BLaER1 treated with 17β-estradiol and CSF1 and Interleukin-3, amounts not matched to agents 10 nM and 100 nM (cell line): ENCODE measurements around the gene PLXNB2.

ENCODE experiments used
- H3K27ac ChIP-seq, 11 experiments: shearing (Covaris generic); formaldehyde crosslinking; 2 replicates each; pipeline ENCODE4 v1.8.1; 2022
- H3K27me3 ChIP-seq, 11 experiments: shearing (Covaris generic); formaldehyde crosslinking; 2 replicates each; pipeline ENCODE4 v1.8.1; 2022
- H3K36me3 ChIP-seq, 11 experiments: shearing (Covaris generic); formaldehyde crosslinking; 2 replicates each; pipeline ENCODE4 v1.8.1; 2022
- H3K4me1 ChIP-seq, 10 experiments: shearing (Covaris generic); formaldehyde crosslinking; 2 replicates each; pipeline ENCODE4 v1.8.1; 2022
- H3K4me2 ChIP-seq, 11 experiments: shearing (Covaris generic); formaldehyde crosslinking; 2 replicates each; pipeline ENCODE4 v1.8.1; 2022
- H3K4me3 ChIP-seq, 10 experiments: shearing (Covaris generic); formaldehyde crosslinking; 2 replicates each; pipeline ENCODE4 v1.8.1; 2022
- H3K9ac ChIP-seq, 11 experiments: shearing (Covaris generic); formaldehyde crosslinking; 2 replicates each; pipeline ENCODE4 v1.8.1; 2022
- H3K9me3 ChIP-seq, 11 experiments: shearing (Covaris generic); formaldehyde crosslinking; replicated peaks in 1 of 11; 2 replicates each; pipeline ENCODE4 v1.8.1; 2022
- H4K20me1 ChIP-seq, 11 experiments: shearing (Covaris generic); formaldehyde crosslinking; 2 replicates each; pipeline ENCODE4 v1.8.1; 2022
- Cebpa-rat ChIP-seq, 11 experiments: shearing (Covaris generic); IDR thresholded peaks; 2 replicates each; pipeline ENCODE4 v1.8.1; 2022

Gene PLXNB2

GRCh38 chr22:50300620-50301257 is 6.7 kb downstream of the PLXNB2 start:
- Histone ChIP-seq H3K27me3 (no peaks in the 10 kb centered on the region), H3K36me3 (peaks cover 0 to 17% (median 0%) of the 10 kb centered on the region in 11 experiments; a peak in 2 of 22 replicates), H3K4me3 (peak overlapping the region in 9 of 10 experiments; percentile 46 to 100 (median 58); a peak in 15 of 20 replicates), H3K4me2 (peak overlapping the region; percentile 96 to 100 (median 99)), H3K9ac (peak overlapping the region; percentile 62 to 98 (median 78); a peak in 19 of 22 replicates), H3K27ac (peak overlapping the region in 8 of 11 experiments; percentile 24 to 98 (median 95); a peak in 8 of 22 replicates), H3K4me1 (peaks cover 92 to 99% (median 97%) of the 10 kb centered on the region in 10 experiments), H3K9me3 (no peaks in the 10 kb centered on the region), H4K20me1 (peaks cover 86 to 99% (median 96%) of the 10 kb centered on the region in 11 experiments)
- TF ChIP-seq Cebpa-rat (IDR thresholded peaks at IDR 0.05), result no peak

GRCh38 chr22:50299785-50300619 is 7.4 kb downstream of the PLXNB2 start:
- Histone ChIP-seq H3K4me2 (peak overlapping the region; percentile 96 to 100 (median 99)), H3K27ac (peak overlapping the region in 10 of 11 experiments; percentile 42 to 98 (median 48); a peak in 18 of 22 replicates), H3K4me3 (peak overlapping the region; percentile 46 to 100 (median 56)), H4K20me1 (peaks cover 93 to 99% (median 97%) of the 10 kb centered on the region in 11 experiments), H3K36me3 (peaks cover 0 to 24% (median 0%) of the 10 kb centered on the region in 11 experiments; a peak in 3 of 22 replicates), H3K27me3 (no peaks in the 10 kb centered on the region), H3K9ac (peak overlapping the region; percentile 48 to 98 (median 78)), H3K9me3 (no peaks in the 10 kb centered on the region), H3K4me1 (peaks cover 93 to 99% (median 97%) of the 10 kb centered on the region in 10 experiments)
- TF ChIP-seq Cebpa-rat (IDR thresholded peaks at IDR 0.05), result no peak

DNA sequence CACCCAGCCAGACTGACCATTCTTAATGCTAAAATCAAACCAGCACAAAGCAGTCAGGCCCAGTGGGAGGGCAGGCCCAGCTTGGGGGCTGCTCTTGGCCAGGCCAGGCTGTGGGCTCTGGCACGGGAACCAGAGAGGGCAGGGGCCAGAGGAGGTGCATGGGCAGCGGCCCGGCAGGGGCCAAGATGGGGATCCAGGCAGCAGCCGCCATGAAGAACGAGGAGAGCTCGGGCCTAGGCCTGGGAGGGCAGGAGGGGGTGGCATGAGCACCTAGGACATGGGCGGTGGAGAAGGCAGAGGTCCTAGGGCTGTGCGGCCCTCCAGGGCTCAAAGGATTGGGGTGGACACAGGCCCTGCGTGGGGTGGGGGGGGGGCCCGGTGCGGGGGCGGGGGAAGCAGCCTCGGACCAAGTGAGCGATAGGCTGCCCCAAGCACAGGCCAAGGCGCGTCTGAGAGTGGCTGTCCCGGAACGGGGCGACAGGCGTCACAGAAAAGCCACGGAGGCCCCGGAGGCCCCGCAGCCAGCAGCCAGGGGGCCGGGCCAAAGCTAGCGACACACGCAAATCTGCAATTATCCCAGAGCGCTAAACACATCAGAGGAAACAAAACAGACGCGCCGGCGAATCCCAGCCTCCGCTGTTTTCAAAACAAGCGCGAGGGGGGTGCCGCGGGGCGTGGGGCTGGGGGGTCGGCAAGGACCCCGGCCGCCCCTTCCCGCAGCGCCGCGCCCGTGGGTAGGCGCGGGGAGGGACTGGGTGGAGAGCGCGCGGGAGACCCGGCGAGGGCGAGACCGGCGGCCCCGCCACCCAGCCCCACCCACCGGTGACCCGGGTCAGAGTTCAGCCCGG is 8.3 kb downstream of the PLXNB2 start:
- peak overlapping the region; percentile 46 to 100 (median 56) for H3K4me3 ChIP-seq
- no peak for TF ChIP-seq Cebpa-rat (IDR thresholded peaks at IDR 0.05)
- peak overlapping the region in 10 of 11 experiments; percentile 42 to 98 (median 48); a peak in 18 of 22 replicates for H3K27ac ChIP-seq
- H3K27me3 ChIP-seq, result no peaks in the 10 kb centered on the region
- peak overlapping the region; percentile 96 to 100 (median 99) for H3K4me2 ChIP-seq
- H3K9ac ChIP-seq, result peak overlapping the region; percentile 48 to 98 (median 78); a peak in 21 of 22 replicates
- peaks cover 0 to 25% (median 0%) of the 10 kb centered on the region in 11 experiments; a peak in 5 of 22 replicates for H3K36me3 ChIP-seq
- peaks cover 96 to 100% (median 98%) of the 10 kb centered on the region in 10 experiments for H3K4me1 ChIP-seq
- no peaks in the 10 kb centered on the region for H3K9me3 ChIP-seq
- H4K20me1 ChIP-seq, result peaks cover 98 to 100% (median 99%) of the 10 kb centered on the region in 11 experiments

DNA sequence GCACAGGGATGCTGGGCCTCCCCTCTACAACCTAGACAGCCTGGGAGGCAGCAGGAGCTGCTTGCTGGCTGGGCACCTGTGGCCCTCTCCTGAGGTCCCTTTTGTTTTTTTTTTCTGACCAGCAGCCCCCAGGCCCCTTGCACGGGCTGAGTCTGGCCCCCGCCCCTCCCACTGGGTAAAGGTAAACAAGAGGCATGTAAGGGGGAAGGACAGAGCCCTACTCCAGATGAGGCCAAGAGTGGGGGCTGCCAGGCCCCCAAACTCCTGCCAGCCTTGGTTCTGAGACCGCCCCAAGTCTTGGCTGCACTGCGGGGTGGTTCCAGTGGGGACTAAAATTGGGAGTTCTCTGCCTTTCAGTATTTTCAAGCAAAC is 9.2 kb downstream of the PLXNB2 start:
- peaks cover 0 to 25% (median 0%) of the 10 kb centered on the region in 11 experiments; a peak in 5 of 22 replicates for H3K36me3 ChIP-seq

GRCh38 chr22:50297510-50298265 is 9.8 kb downstream of the PLXNB2 start:
- no peaks in the 10 kb centered on the region for H3K9me3 ChIP-seq
- H3K27me3 ChIP-seq, result no peaks in the 10 kb centered on the region
- peak overlapping the region in 7 of 11 experiments; percentile 18 to 57 (median 34); a peak in 9 of 22 replicates for H3K9ac ChIP-seq
- peaks cover 98 to 100% (median 99%) of the 10 kb centered on the region in 11 experiments for H4K20me1 ChIP-seq
- H3K36me3 ChIP-seq, result peaks cover 0 to 25% (median 0%) of the 10 kb centered on the region in 11 experiments; a peak in 5 of 22 replicates
- peak overlapping the region; percentile 96 to 100 (median 99) for H3K4me2 ChIP-seq
- TF ChIP-seq Cebpa-rat (IDR thresholded peaks at IDR 0.05), result no peak
- H3K27ac ChIP-seq, result no peak overlapping the region; a peak in 1 of 22 replicates
- H3K4me1 ChIP-seq, result peaks cover 96 to 100% (median 98%) of the 10 kb centered on the region in 10 experiments
- H3K4me3 ChIP-seq, result no peak overlapping the region; a peak in 1 of 20 replicates

More for the DNA sequence above, 9.2 kb downstream of the PLXNB2 start:
- no peak for TF ChIP-seq Cebpa-rat (IDR thresholded peaks at IDR 0.05)
- no peak overlapping the region for H3K27ac ChIP-seq
- H3K4me1 ChIP-seq, result peaks cover 96 to 100% (median 98%) of the 10 kb centered on the region in 10 experiments
- no peak overlapping the region for H3K4me3 ChIP-seq
- no peaks in the 10 kb centered on the region for H3K27me3 ChIP-seq
- H3K9me3 ChIP-seq, result no peaks in the 10 kb centered on the region
- peak overlapping the region; percentile 96 to 100 (median 99) for H3K4me2 ChIP-seq
- peak overlapping the region in 6 of 11 experiments; percentile 18 to 57 (median 42); a peak in 6 of 22 replicates for H3K9ac ChIP-seq
- H4K20me1 ChIP-seq, result peaks cover 98 to 100% (median 99%) of the 10 kb centered on the region in 11 experiments

GRCh38 chr22:50296658-50297490 is 10.6 kb downstream of the PLXNB2 start:
- H3K36me3 ChIP-seq, result peaks cover 0 to 25% (median 0%) of the 10 kb centered on the region in 11 experiments; a peak in 7 of 22 replicates
- peaks cover 96 to 100% (median 98%) of the 10 kb centered on the region in 10 experiments for H3K4me1 ChIP-seq
- no peak for TF ChIP-seq Cebpa-rat (IDR thresholded peaks at IDR 0.05)
- H3K9ac ChIP-seq, result peak overlapping the region in 7 of 11 experiments; percentile 3 to 34 (median 25); a peak in 10 of 22 replicates
- no peaks in the 10 kb centered on the region for H3K9me3 ChIP-seq
- H3K27ac ChIP-seq, result peak overlapping the region in 1 of 11 experiments; percentile 14; a peak in 2 of 22 replicates
- H4K20me1 ChIP-seq, result peaks cover 98 to 100% (median 99%) of the 10 kb centered on the region in 11 experiments
- H3K4me3 ChIP-seq, result no peak overlapping the region; a peak in 2 of 20 replicates
- H3K4me2 ChIP-seq, result peak overlapping the region; percentile 96 to 100 (median 99)
- no peaks in the 10 kb centered on the region for H3K27me3 ChIP-seq

DNA sequence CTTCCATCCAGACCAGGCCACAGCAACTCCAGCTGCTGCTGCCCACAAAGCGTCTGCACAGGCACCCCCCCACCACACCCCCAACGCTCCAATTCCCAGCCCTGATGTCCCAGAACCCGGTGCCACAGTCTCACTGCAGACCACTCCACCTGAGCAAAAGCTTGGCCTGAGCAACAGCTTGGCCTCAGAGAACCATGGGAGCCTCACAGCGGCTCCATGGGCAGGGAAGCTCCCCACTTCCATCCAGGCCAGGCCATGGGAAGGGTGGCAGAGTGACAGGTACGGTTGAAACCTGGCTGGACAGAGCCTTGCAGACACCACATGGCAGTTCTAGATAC is 13.2 kb downstream of the PLXNB2 start:
- Histone ChIP-seq H3K9me3 (no peaks in the 10 kb centered on the region), H3K4me2 (peak overlapping the region; percentile 96 to 100 (median 99)), H3K9ac (peak overlapping the region; percentile 56 to 76 (median 69); a peak in 20 of 22 replicates), H4K20me1 (peaks cover 98 to 100% (median 99%) of the 10 kb centered on the region in 11 experiments), H3K27ac (peak overlapping the region in 9 of 11 experiments; percentile 53 to 78 (median 73); a peak in 16 of 22 replicates), H3K4me3 (peak overlapping the region in 9 of 10 experiments; percentile 8 to 65 (median 52); a peak in 15 of 20 replicates), H3K27me3 (no peaks in the 10 kb centered on the region), H3K36me3 (peaks cover 18 to 38% (median 25%) of the 10 kb centered on the region in 11 experiments), H3K4me1 (peaks cover 77 to 92% (median 88%) of the 10 kb centered on the region in 10 experiments)
- TF ChIP-seq Cebpa-rat (IDR thresholded peaks at IDR 0.05), result no peak
